Vagina (tissue), 2 donors: Measurements from ENCODE around the gene MACROD2.

Source experiments
- POLR2A ChIP-seq, 2 donors: fragments of 450-650 bp; IDR thresholded peaks; one replicate each; pipeline ENCODE4 v1.6.1; 2017; ENCODE audit warnings: antibody characterized with exemption in 2 of 2, mild to moderate bottlenecking in 2 of 2, moderate library complexity in 2 of 2
- TF ChIP-seq, protein P1 (sequence below), 3 experiments: fragments of 450-650 bp in 2 of 3; fragments of 200-600 bp in 1 of 3; sonication (generic) in 1 of 3; IDR thresholded peaks; one replicate each; pipeline ENCODE4 v1.5.1; 2017 to 2019; ENCODE audit warnings: antibody characterized with exemption in 3 of 3, mild to moderate bottlenecking in 2 of 3, moderate library complexity in 2 of 3

DNA sequence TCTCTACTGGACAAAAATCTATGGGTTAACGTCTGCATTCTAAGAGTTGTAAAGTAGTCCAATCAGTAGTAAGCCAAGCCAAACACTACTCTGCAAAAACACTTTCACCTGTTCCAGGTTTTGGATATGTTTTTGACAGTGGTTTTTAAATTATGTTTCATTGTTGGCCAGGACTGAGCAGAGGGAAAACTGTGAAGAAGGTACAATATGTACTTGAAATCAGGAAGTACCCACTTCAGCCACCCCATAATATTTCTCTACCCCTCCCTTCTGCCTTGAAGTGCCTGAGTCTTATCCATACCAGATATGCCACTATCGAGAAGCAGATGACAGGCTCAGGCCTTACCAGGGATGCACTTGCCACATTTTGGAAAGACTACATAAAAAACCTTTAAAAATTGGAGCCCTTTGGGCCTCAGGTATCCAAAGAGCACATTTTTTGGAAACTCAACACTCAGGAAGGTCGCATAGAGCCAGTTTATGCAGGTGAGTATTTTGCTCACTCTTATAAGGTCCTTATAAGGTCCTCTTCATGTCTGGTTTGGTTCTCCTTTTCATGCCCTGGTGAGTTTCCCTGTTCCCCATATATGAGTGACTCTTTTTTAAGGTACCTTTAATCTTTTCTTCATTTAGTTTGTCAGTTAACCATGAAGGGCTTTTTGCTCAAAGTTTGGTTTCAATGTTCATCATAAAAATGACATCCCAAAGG is 1201.4 kb downstream of the MACROD2 start:
- TF ChIP-seq, protein P1, sequence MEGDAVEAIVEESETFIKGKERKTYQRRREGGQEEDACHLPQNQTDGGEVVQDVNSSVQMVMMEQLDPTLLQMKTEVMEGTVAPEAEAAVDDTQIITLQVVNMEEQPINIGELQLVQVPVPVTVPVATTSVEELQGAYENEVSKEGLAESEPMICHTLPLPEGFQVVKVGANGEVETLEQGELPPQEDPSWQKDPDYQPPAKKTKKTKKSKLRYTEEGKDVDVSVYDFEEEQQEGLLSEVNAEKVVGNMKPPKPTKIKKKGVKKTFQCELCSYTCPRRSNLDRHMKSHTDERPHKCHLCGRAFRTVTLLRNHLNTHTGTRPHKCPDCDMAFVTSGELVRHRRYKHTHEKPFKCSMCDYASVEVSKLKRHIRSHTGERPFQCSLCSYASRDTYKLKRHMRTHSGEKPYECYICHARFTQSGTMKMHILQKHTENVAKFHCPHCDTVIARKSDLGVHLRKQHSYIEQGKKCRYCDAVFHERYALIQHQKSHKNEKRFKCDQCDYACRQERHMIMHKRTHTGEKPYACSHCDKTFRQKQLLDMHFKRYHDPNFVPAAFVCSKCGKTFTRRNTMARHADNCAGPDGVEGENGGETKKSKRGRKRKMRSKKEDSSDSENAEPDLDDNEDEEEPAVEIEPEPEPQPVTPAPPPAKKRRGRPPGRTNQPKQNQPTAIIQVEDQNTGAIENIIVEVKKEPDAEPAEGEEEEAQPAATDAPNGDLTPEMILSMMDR (IDR thresholded peaks at IDR 0.05): no peak
- no peak for TF ChIP-seq POLR2A (IDR thresholded peaks at IDR 0.05)
